IMR-90 (cell line): ENCODE results near the gene OR9A4.

ENCODE experiments used
- BHLHE40 ChIP-seq: fragments of 150-350 bp; IDR thresholded peaks from 2 replicates; pipeline ENCODE4 v1.6.1; 2016; ENCODE audit warnings: mild to moderate bottlenecking, low read depth, low read length
- NFE2L2 ChIP-seq: fragments of 150-350 bp; IDR thresholded peaks from 2 replicates; pipeline ENCODE4 v1.6.1; 2016; ENCODE audit warnings: low read depth, mild to moderate bottlenecking, low read length
- RAD21 ChIP-seq: IDR thresholded peaks from 2 replicates; pipeline ENCODE4 v1.6.1; 2012; ENCODE audit warnings: low read length, improper control_type of control experiment
- SMC3 ChIP-seq: fragments of 150-350 bp; IDR thresholded peaks from 2 replicates; pipeline ENCODE4 v1.6.1; 2016; ENCODE audit warnings: low read depth, mild to moderate bottlenecking, antibody characterized with exemption, low read length, moderate library complexity
- USF2 ChIP-seq: fragments of 150-350 bp; IDR thresholded peaks from 2 replicates; pipeline ENCODE4 v1.6.1; 2017; ENCODE audit warnings: mild to moderate bottlenecking, antibody characterized with exemption, low read length, low read depth
- TF ChIP-seq, protein P1 (sequence below): conservative IDR thresholded peaks from 2 replicates; pipeline ENCODE4 v1.5.1; 2012; ENCODE audit warnings: mild to moderate bottlenecking, low read depth, low read length, improper control_type of control experiment

DNA sequence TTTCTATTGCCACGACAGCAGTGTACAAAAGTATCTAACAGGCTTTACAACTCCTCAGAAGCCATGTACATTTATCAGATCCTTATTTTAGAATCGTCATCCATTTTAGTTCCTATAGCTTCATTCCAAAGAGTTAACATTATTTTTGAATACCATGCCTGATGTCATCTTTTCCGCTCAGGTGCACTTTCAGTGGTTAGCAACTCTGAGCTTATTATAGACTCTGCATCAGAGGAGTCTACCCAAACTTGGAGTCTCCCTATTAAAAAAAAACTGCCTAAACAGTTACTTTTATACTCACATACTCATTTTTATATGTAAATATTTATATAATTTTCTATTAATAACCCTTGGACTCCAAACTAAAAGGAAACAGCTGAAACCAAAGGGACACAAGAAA lies 43.3 kb upstream of the OR9A4 start:
- TF ChIP-seq, protein P1, sequence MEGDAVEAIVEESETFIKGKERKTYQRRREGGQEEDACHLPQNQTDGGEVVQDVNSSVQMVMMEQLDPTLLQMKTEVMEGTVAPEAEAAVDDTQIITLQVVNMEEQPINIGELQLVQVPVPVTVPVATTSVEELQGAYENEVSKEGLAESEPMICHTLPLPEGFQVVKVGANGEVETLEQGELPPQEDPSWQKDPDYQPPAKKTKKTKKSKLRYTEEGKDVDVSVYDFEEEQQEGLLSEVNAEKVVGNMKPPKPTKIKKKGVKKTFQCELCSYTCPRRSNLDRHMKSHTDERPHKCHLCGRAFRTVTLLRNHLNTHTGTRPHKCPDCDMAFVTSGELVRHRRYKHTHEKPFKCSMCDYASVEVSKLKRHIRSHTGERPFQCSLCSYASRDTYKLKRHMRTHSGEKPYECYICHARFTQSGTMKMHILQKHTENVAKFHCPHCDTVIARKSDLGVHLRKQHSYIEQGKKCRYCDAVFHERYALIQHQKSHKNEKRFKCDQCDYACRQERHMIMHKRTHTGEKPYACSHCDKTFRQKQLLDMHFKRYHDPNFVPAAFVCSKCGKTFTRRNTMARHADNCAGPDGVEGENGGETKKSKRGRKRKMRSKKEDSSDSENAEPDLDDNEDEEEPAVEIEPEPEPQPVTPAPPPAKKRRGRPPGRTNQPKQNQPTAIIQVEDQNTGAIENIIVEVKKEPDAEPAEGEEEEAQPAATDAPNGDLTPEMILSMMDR = no peak
- TF ChIP-seq NFE2L2 = no peak
- TF ChIP-seq USF2 = no peak
- no peak for TF ChIP-seq BHLHE40
- no peak for TF ChIP-seq RAD21
- no peak for TF ChIP-seq SMC3
